ENCODE results near the gene DTX1.
A peak's percentile ranks its signal among the peaks of the same experiment; 100 is the strongest.

DTX1 gene

GRCh38 chr12:113056631-113057488 is at the start of gene DTX1:
DTX1 (plus strand) TSS chr12:113056730; CDS start chr12:113058193, 1,463 bp downstream.
- DNase-seq (ENCODE audit: low read depth, low spot score): peak; percentile 13
- Histone ChIP-seq H3K4me3 (ENCODE audit: insufficient read length, low read depth) (peak within 1 kb of the TSS; percentile 61), H3K4me1 (ENCODE audit: insufficient read depth, insufficient read length) (peaks cover 7% of the 10 kb centered on the region)

GRCh38 chr12:113007166-113007565 is 49.4 kb upstream of the DTX1 start:
- no peak for TF ChIP-seq ZNF274 (IDR thresholded peaks at IDR 0.05; ENCODE audit: low read depth, low read length)
- no peak for TF ChIP-seq YY1 (IDR thresholded peaks at IDR 0.05; ENCODE audit: insufficient read depth, insufficient read length)
- TF ChIP-seq SUZ12 (IDR thresholded peaks at IDR 0.05; ENCODE audit: extremely low read depth, insufficient read depth, insufficient read length): no peak
- Histone ChIP-seq H3K9me3 (ENCODE audit: insufficient read depth, low read length) (peaks cover 17% of the 10 kb centered on the region), H3K27me3 (ENCODE audit: insufficient read depth, insufficient read length) (no peaks in the 10 kb centered on the region), H3K9ac (ENCODE audit: insufficient read length, low read depth) (no peak overlapping the region), H3K4me3 (ENCODE audit: insufficient read length, low read depth) (no peak overlapping the region), H3K36me3 (ENCODE audit: insufficient read depth, insufficient read length, low read length) (no peaks in the 10 kb centered on the region), H3K4me1 (ENCODE audit: insufficient read depth, insufficient read length) (no peaks in the 10 kb centered on the region)
- DNase-seq (ENCODE audit: low read depth, low spot score): no peak

More at GRCh38 chr12:113056631-113057488, at the start of gene DTX1:
- Histone ChIP-seq H3K36me3 (ENCODE audit: insufficient read depth, insufficient read length, low read length) (no peaks in the 10 kb centered on the region), H3K9me3 (ENCODE audit: insufficient read depth, low read length) (no peaks in the 10 kb centered on the region), H3K9ac (ENCODE audit: insufficient read length, low read depth) (peak within 1 kb of the TSS; percentile 67), H3K27me3 (ENCODE audit: insufficient read depth, insufficient read length) (peaks cover 81% of the 10 kb centered on the region)
- TF ChIP-seq SUZ12 (IDR thresholded peaks at IDR 0.05; ENCODE audit: extremely low read depth, insufficient read depth, insufficient read length) (no peak), ZNF274 (IDR thresholded peaks at IDR 0.05; ENCODE audit: low read depth, low read length) (no peak), YY1 (IDR thresholded peaks at IDR 0.05; ENCODE audit: insufficient read depth, insufficient read length) (no peak)

- Histone ChIP-seq H3K9me3 (ENCODE audit: insufficient read depth, low read length) (peaks cover 17% of the 10 kb centered on the region), H3K27me3 (ENCODE audit: insufficient read depth, insufficient read length) (no peaks in the 10 kb centered on the region), H3K9ac (ENCODE audit: insufficient read length, low read depth) (no peak overlapping the region), H3K4me3 (ENCODE audit: insufficient read length, low read depth) (no peak overlapping the region), H3K4me1 (ENCODE audit: insufficient read depth, insufficient read length) (no peaks in the 10 kb centered on the region), H3K36me3 (ENCODE audit: insufficient read depth, insufficient read length, low read length) (no peaks in the 10 kb centered on the region)
- DNase-seq (ENCODE audit: low read depth, low spot score): no peak
- no peak for TF ChIP-seq SUZ12 (IDR thresholded peaks at IDR 0.05; ENCODE audit: extremely low read depth, insufficient read depth, insufficient read length)
- no peak for TF ChIP-seq YY1 (IDR thresholded peaks at IDR 0.05; ENCODE audit: insufficient read depth, insufficient read length)
- no peak for TF ChIP-seq ZNF274 (IDR thresholded peaks at IDR 0.05; ENCODE audit: low read depth, low read length)
Measured at GRCh38 chr12:113010701-113011100, 45.8 kb upstream of the DTX1 start.

GRCh38 chr12:113014565-113014964 is 42.0 kb upstream of the DTX1 start:
- no peak for DNase-seq (ENCODE audit: low read depth, low spot score)
- H3K36me3 ChIP-seq (ENCODE audit: insufficient read depth, insufficient read length, low read length): no peaks in the 10 kb centered on the region
- H3K4me3 ChIP-seq (ENCODE audit: insufficient read length, low read depth): no peak overlapping the region

GRCh38 chr12:113016796-113017195 is 39.7 kb upstream of the DTX1 start:
- no peak overlapping the region for H3K4me3 ChIP-seq (ENCODE audit: insufficient read length, low read depth)
- no peaks in the 10 kb centered on the region for H3K36me3 ChIP-seq (ENCODE audit: insufficient read depth, insufficient read length, low read length)
- peaks cover 3% of the 10 kb centered on the region for H3K9me3 ChIP-seq (ENCODE audit: insufficient read depth, low read length)
- peaks cover 3% of the 10 kb centered on the region for H3K4me1 ChIP-seq (ENCODE audit: insufficient read depth, insufficient read length)
- DNase-seq (ENCODE audit: low read depth, low spot score): no peak
- TF ChIP-seq SUZ12 (IDR thresholded peaks at IDR 0.05; ENCODE audit: extremely low read depth, insufficient read depth, insufficient read length): no peak
- TF ChIP-seq ZNF274 (IDR thresholded peaks at IDR 0.05; ENCODE audit: low read depth, low read length): no peak
- TF ChIP-seq YY1 (IDR thresholded peaks at IDR 0.05; ENCODE audit: insufficient read depth, insufficient read length): no peak
- no peaks in the 10 kb centered on the region for H3K27me3 ChIP-seq (ENCODE audit: insufficient read depth, insufficient read length)
- H3K9ac ChIP-seq (ENCODE audit: insufficient read length, low read depth): no peak overlapping the region

More at GRCh38 chr12:113014565-113014964, 42.0 kb upstream of the DTX1 start:
- Histone ChIP-seq H3K27me3 (ENCODE audit: insufficient read depth, insufficient read length) (no peaks in the 10 kb centered on the region), H3K9ac (ENCODE audit: insufficient read length, low read depth) (no peak overlapping the region), H3K4me1 (ENCODE audit: insufficient read depth, insufficient read length) (peaks cover 2% of the 10 kb centered on the region), H3K9me3 (ENCODE audit: insufficient read depth, low read length) (peaks cover 17% of the 10 kb centered on the region)
- no peak for TF ChIP-seq YY1 (IDR thresholded peaks at IDR 0.05; ENCODE audit: insufficient read depth, insufficient read length)
- no peak for TF ChIP-seq SUZ12 (IDR thresholded peaks at IDR 0.05; ENCODE audit: extremely low read depth, insufficient read depth, insufficient read length)
- no peak for TF ChIP-seq ZNF274 (IDR thresholded peaks at IDR 0.05; ENCODE audit: low read depth, low read length)

GRCh38 chr12:113019025-113019424 is 37.5 kb upstream of the DTX1 start:
- Histone ChIP-seq H3K27me3 (ENCODE audit: insufficient read depth, insufficient read length) (no peaks in the 10 kb centered on the region), H3K9me3 (ENCODE audit: insufficient read depth, low read length) (no peaks in the 10 kb centered on the region), H3K9ac (ENCODE audit: insufficient read length, low read depth) (no peak overlapping the region), H3K4me1 (ENCODE audit: insufficient read depth, insufficient read length) (peaks cover 3% of the 10 kb centered on the region), H3K4me3 (ENCODE audit: insufficient read length, low read depth) (no peak overlapping the region), H3K36me3 (ENCODE audit: insufficient read depth, insufficient read length, low read length) (no peaks in the 10 kb centered on the region)
- DNase-seq (ENCODE audit: low read depth, low spot score): no peak
- TF ChIP-seq SUZ12 (IDR thresholded peaks at IDR 0.05; ENCODE audit: extremely low read depth, insufficient read depth, insufficient read length): no peak
- no peak for TF ChIP-seq ZNF274 (IDR thresholded peaks at IDR 0.05; ENCODE audit: low read depth, low read length)
- TF ChIP-seq YY1 (IDR thresholded peaks at IDR 0.05; ENCODE audit: insufficient read depth, insufficient read length): no peak

GRCh38 chr12:113021500-113021899 is 35.0 kb upstream of the DTX1 start:
- H3K9ac ChIP-seq (ENCODE audit: insufficient read length, low read depth): no peak overlapping the region
- H3K4me1 ChIP-seq (ENCODE audit: insufficient read depth, insufficient read length): peaks cover 3% of the 10 kb centered on the region
- H3K4me3 ChIP-seq (ENCODE audit: insufficient read length, low read depth): no peak overlapping the region
- no peaks in the 10 kb centered on the region for H3K27me3 ChIP-seq (ENCODE audit: insufficient read depth, insufficient read length)
- no peak for TF ChIP-seq YY1 (IDR thresholded peaks at IDR 0.05; ENCODE audit: insufficient read depth, insufficient read length)
- no peak for TF ChIP-seq SUZ12 (IDR thresholded peaks at IDR 0.05; ENCODE audit: extremely low read depth, insufficient read depth, insufficient read length)
- no peak for TF ChIP-seq ZNF274 (IDR thresholded peaks at IDR 0.05; ENCODE audit: low read depth, low read length)
- no peak for DNase-seq (ENCODE audit: low read depth, low spot score)
- H3K36me3 ChIP-seq (ENCODE audit: insufficient read depth, insufficient read length, low read length): no peaks in the 10 kb centered on the region
- no peaks in the 10 kb centered on the region; the same call in 1 of the 2 replicates for H3K9me3 ChIP-seq (ENCODE audit: insufficient read depth, low read length)

All from NT2/D1 (cell line).